CD4-positive, alpha-beta T cell treated with Interleukin-2 at 100 ng/mL for 4 hours (primary cell): Measurements from ENCODE around the gene ETV6.

Experiments used
- DNase-seq: peaks from one replicate; pipeline ENCODE4 v3.0.0-alpha.2; 2020; ENCODE audit warnings: low spot score

ETV6 gene

GRCh38 chr12:11922361-11922760 is 272.9 kb downstream of the ETV6 start:
- DNase-seq, result no peak

- DNase-seq, result no peak
Observed at GRCh38 chr12:11923067-11923466, 273.6 kb downstream of the ETV6 start.

- DNase-seq, result no peak
Observed at GRCh38 chr12:11927286-11927935, 277.9 kb downstream of the ETV6 start.

- DNase-seq, result no peak
Observed at GRCh38 chr12:11929714-11930113, 280.2 kb downstream of the ETV6 start.

GRCh38 chr12:11939223-11939622 is 289.7 kb downstream of the ETV6 start:
- DNase-seq, result no peak

- DNase-seq, result no peak
Observed at GRCh38 chr12:11941606-11942337, 292.3 kb downstream of the ETV6 start.

GRCh38 chr12:11943919-11944700 is 294.6 kb downstream of the ETV6 start:
- no peak for DNase-seq
